Prostate gland (tissue), 2 donors: ENCODE results near the gene FAM83B. TPM values are rescaled to one million over a fixed set of nuclear protein-coding genes. Genes with fewer than 3 reads are reported as not detected.
"Not testable (repeated sequence)": the region's sequence is repeated elsewhere in the genome, so short reads cannot be mapped to it uniquely, and the experiment has no call there.

Source experiments
- DNase-seq: peaks from one replicate; pipeline ENCODE4 v3.0.0-alpha.2; 2019; ENCODE audit warnings: low spot score
- H3K27ac ChIP-seq, 2 donors: fragments of 200-600 bp; sonication (generic); 2 replicates each; pipeline ENCODE4 v1.5.1; 2017 to 2019
- H3K27me3 ChIP-seq: fragments of 200-600 bp; sonication (generic); replicated peaks from 2 replicates; pipeline ENCODE4 v1.5.1; 2019; ENCODE audit not compliant: insufficient read depth
- H3K36me3 ChIP-seq, 2 donors: fragments of 200-600 bp; sonication (generic); 1 replicate in 1 of 2; 2 replicates in 1 of 2; pipeline versions ENCODE4 v1.5.1 to v1.8.1; 2017 to 2019
- H3K4me1 ChIP-seq: fragments of 200-600 bp; sonication (generic); replicated peaks from 2 replicates; pipeline ENCODE4 v1.5.1; 2019
- H3K4me3 ChIP-seq, 2 donors: fragments of 200-600 bp; sonication (generic); 2 replicates each; pipeline ENCODE4 v1.5.1; 2017 to 2019
- H3K9me3 ChIP-seq: fragments of 200-600 bp; sonication (generic); 2 replicates; pipeline ENCODE4 v1.5.1; 2017
- POLR2A ChIP-seq: fragments of 450-650 bp; IDR thresholded peaks from one replicate; pipeline ENCODE4 v1.6.1; 2016; ENCODE audit warnings: antibody characterized with exemption, mild to moderate bottlenecking
- POLR2AphosphoS5 ChIP-seq: sonication (generic); formaldehyde crosslinking; IDR thresholded peaks from one replicate; pipeline ENCODE4 v1.6.1; 2017; ENCODE audit warnings: antibody characterized with exemption
- WGBS: methylation state at CpG from one replicate; pipeline ENCODE4 v1.1.5; 2018; 5-methylcytosine and 5-hydroxymethylcytosine counted together
- intact Hi-C: fragments of 100-400 bp; cut with DNase I; formaldehyde crosslinking; loops from one replicate; pipeline ENCODE4 v1.14.2; 2022
- total RNA-seq, 2 donors: library from RNA; depleted of rRNA; stranded (reverse); fragments of >200 nt; gene quantifications; one replicate each; pipeline ENCODE4 v1.1.0, GENCODE V29; 2016
- TF ChIP-seq, protein P1 (sequence below), 4 experiments: fragments of 200-600 bp in 2 of 4; fragments of 450-650 bp in 2 of 4; sonication (generic) in 2 of 4; IDR thresholded peaks; 1 replicate in 3 of 4; 2 replicates in 1 of 4; pipeline ENCODE4 v1.5.1; 2016 to 2019; ENCODE audit warnings: antibody characterized with exemption in 4 of 4, mild to moderate bottlenecking in 2 of 4, moderate library complexity in 2 of 4

The FAM83B gene
- total RNA-seq, 2 donors from 2014 or later, result 4.0 to 14.3 TPM

GRCh38 chr6:54970337-54970736 is 123.8 kb downstream of the FAM83B start:
- Histone ChIP-seq H3K27me3 (no peaks in the 10 kb centered on the region), H3K27ac (no peak overlapping the region), H3K9me3 (no peaks in the 10 kb centered on the region), H3K4me3 (no peak overlapping the region), H3K36me3 (no peaks in the 10 kb centered on the region), H3K4me1 (no peaks in the 10 kb centered on the region)
- 95% methylated on average over 3 of the region's 3 CpGs for WGBS
- TF ChIP-seq POLR2AphosphoS5 (no peak), POLR2A (no peak)
- TF ChIP-seq, protein P1, sequence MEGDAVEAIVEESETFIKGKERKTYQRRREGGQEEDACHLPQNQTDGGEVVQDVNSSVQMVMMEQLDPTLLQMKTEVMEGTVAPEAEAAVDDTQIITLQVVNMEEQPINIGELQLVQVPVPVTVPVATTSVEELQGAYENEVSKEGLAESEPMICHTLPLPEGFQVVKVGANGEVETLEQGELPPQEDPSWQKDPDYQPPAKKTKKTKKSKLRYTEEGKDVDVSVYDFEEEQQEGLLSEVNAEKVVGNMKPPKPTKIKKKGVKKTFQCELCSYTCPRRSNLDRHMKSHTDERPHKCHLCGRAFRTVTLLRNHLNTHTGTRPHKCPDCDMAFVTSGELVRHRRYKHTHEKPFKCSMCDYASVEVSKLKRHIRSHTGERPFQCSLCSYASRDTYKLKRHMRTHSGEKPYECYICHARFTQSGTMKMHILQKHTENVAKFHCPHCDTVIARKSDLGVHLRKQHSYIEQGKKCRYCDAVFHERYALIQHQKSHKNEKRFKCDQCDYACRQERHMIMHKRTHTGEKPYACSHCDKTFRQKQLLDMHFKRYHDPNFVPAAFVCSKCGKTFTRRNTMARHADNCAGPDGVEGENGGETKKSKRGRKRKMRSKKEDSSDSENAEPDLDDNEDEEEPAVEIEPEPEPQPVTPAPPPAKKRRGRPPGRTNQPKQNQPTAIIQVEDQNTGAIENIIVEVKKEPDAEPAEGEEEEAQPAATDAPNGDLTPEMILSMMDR (IDR thresholded peaks at IDR 0.05), result no peak
- no peak for DNase-seq
- intact Hi-C loops, result no loop called here

GRCh38 chr6:54971825-54972224 is 125.3 kb downstream of the FAM83B start:
- Histone ChIP-seq H3K4me1 (no peaks in the 10 kb centered on the region), H3K27ac (no peak overlapping the region), H3K4me3 (no peak overlapping the region), H3K36me3 (no peaks in the 10 kb centered on the region), H3K27me3 (no peaks in the 10 kb centered on the region), H3K9me3 (no peaks in the 10 kb centered on the region)
- intact Hi-C loops, result no loop called here
- 74% methylated on average over 2 of the region's 2 CpGs for WGBS
- TF ChIP-seq POLR2A (no peak), POLR2AphosphoS5 (no peak)
- TF ChIP-seq, protein P1 (IDR thresholded peaks at IDR 0.05), result no peak
- no peak for DNase-seq

DNA sequence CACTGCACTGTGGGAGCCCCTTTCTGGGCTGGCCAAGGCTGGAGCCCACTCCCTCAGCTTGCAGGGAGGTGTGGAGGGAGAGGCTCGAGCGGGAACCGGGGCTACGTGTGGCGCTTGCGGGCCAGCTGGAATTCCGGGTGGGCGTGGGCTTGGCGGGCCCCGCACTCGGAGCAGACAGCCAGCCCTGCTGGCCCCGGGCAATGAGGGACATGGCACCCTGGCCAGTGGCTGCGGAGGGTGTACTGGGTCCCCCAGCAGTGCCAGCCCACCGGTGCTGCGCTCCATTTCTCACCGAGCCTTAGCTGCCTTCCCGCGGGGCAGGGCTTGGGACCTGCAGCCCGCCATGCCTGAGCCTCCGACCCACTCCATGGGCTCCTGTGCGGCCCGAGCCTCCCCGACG is 132.6 kb downstream of the FAM83B start:
- H3K4me1 ChIP-seq, H3K27ac ChIP-seq, H3K9me3 ChIP-seq, H3K27me3 ChIP-seq, DNase-seq, H3K4me3 ChIP-seq, H3K36me3 ChIP-seq, intact Hi-C loops: not testable (repeated sequence)
- 95% methylated on average over 8 of the region's 24 CpGs for WGBS

GRCh38 chr6:54980511-54981275 is 134.1 kb downstream of the FAM83B start:
- H3K4me3 ChIP-seq, result no peak overlapping the region
- H3K27ac ChIP-seq, result no peak overlapping the region
- no peak for DNase-seq
- H3K27me3 ChIP-seq, result no peaks in the 10 kb centered on the region
- 93% methylated on average over 14 of the region's 14 CpGs for WGBS
- no peaks in the 10 kb centered on the region for H3K36me3 ChIP-seq
- no peaks in the 10 kb centered on the region for H3K9me3 ChIP-seq
- TF ChIP-seq POLR2AphosphoS5 (no peak), POLR2A (no peak)
- no peaks in the 10 kb centered on the region for H3K4me1 ChIP-seq
- intact Hi-C loops, result no loop called here

GRCh38 chr6:54981276-54981609 is 134.7 kb downstream of the FAM83B start:
- TF ChIP-seq, protein P1 (IDR thresholded peaks at IDR 0.05), result no peak
- TF ChIP-seq POLR2AphosphoS5 (no peak), POLR2A (no peak)
- no peaks in the 10 kb centered on the region for H3K27me3 ChIP-seq
- intact Hi-C loops, result no loop called here
- no peaks in the 10 kb centered on the region for H3K36me3 ChIP-seq
- no peaks in the 10 kb centered on the region for H3K9me3 ChIP-seq
- WGBS, result 88% methylated on average over 2 of the region's 2 CpGs
- H3K27ac ChIP-seq, result no peak overlapping the region
- H3K4me1 ChIP-seq, result no peaks in the 10 kb centered on the region
- DNase-seq, result no peak
- no peak overlapping the region for H3K4me3 ChIP-seq

GRCh38 chr6:54981647-54982046 is 135.1 kb downstream of the FAM83B start:
- H3K4me1 ChIP-seq, result no peaks in the 10 kb centered on the region
- H3K27me3 ChIP-seq, result no peaks in the 10 kb centered on the region
- DNase-seq, result no peak
- H3K27ac ChIP-seq, result no peak overlapping the region
- no peak overlapping the region for H3K4me3 ChIP-seq
- intact Hi-C loops, result no loop called here
- TF ChIP-seq, protein P1 (IDR thresholded peaks at IDR 0.05), result no peak
- TF ChIP-seq POLR2A, result no peak
- no peak for TF ChIP-seq POLR2AphosphoS5
- H3K36me3 ChIP-seq, result no peaks in the 10 kb centered on the region
- H3K9me3 ChIP-seq, result no peaks in the 10 kb centered on the region
- 58% methylated on average over 3 of the region's 3 CpGs for WGBS
